T-helper 2 cell treated with Interferon-gamma antibody and Interleukin-4, amounts not matched to agents 100 ng/mL and 5 ng/mL, for 36 hours (primary cell): ENCODE results near the gene FGFR4. TPM values are rescaled to one million over a fixed set of nuclear protein-coding genes. Genes with fewer than 3 reads are reported as not detected.

ENCODE experiments used
- intact Hi-C: fragments of 100-400 bp; cut with micrococcal nuclease; formaldehyde crosslinking; loops from one replicate; pipeline ENCODE4 v1.15.1; 2023
- total RNA-seq: library from RNA; stranded (reverse); gene quantifications from 2 replicates; pipeline ENCODE4 v1.2.3, GENCODE V29; 2022

FGFR4 gene
- total RNA-seq, 1 donor from 2014 or later = 0.91 TPM

- intact Hi-C loops = loop anchor here (5.0 kb wide), 1 partner anchor 297 kb away; the partner anchor contains the start of gene GRK6
Observed at GRCh38 chr5:177130211-177131018, 43.7 kb downstream of the FGFR4 start.

DNA sequence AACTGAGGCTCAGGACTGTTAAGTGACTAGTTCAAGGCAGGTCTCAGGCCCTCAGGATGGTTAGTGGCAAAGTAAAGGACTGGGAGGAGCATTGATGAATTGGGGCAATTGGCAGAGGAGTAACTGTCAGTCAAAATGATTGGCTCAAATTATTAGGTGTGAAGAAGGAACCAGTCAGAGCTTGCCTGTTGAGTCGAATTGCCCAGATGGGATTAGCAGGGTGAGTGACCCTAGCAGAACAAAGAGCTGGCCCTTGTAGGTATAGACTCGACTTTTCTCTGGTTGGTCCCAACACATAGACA is 44.3 kb downstream of the FGFR4 start:
- intact Hi-C loops = loop anchor here (5.0 kb wide), 1 partner anchor 296 kb away; the partner anchor contains the start of gene GRK6

DNA sequence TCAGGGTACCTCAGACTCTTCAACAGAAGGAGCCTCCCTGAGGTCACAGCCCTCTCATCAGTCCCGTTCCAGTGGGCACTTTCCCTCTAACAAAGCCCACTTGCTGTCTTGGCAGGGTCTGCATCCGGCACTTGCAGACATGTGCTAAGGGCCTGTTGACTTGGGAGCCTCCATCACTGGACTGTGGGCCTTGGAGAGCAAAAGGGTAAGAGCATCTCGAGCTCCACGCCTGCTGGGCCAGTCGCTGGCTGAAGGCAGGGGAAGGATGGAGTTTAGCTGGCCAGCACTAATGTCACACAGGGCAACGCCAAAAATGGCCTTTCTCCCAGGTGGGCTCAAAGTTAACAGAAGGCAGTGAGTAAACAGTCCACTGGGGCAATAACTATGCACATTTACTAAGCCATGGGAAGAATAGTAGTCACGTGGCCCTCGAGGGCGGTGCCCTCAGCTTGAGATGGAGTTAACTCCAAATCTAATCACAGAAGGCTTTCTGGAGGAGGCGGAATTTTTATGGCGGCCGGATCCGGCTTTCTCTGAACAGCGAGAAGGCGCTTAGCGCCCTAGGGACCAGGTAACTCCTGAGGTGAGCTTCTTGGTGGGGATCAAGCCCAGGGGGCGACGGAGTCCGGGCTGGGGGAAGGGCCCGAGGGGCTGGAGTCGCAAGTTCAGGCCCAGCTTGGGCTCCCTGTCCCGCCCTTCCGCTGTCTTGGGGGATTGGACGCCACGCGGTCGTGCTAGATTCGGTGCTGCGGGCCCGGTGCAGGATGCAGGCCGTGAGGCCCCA is 44.8 kb downstream of the FGFR4 start:
- intact Hi-C loops = loop anchor here (2.0 to 5.0 kb wide), 2 partner anchors 15 to 296 kb away; partner anchors contain the start of gene GRK6

DNA sequence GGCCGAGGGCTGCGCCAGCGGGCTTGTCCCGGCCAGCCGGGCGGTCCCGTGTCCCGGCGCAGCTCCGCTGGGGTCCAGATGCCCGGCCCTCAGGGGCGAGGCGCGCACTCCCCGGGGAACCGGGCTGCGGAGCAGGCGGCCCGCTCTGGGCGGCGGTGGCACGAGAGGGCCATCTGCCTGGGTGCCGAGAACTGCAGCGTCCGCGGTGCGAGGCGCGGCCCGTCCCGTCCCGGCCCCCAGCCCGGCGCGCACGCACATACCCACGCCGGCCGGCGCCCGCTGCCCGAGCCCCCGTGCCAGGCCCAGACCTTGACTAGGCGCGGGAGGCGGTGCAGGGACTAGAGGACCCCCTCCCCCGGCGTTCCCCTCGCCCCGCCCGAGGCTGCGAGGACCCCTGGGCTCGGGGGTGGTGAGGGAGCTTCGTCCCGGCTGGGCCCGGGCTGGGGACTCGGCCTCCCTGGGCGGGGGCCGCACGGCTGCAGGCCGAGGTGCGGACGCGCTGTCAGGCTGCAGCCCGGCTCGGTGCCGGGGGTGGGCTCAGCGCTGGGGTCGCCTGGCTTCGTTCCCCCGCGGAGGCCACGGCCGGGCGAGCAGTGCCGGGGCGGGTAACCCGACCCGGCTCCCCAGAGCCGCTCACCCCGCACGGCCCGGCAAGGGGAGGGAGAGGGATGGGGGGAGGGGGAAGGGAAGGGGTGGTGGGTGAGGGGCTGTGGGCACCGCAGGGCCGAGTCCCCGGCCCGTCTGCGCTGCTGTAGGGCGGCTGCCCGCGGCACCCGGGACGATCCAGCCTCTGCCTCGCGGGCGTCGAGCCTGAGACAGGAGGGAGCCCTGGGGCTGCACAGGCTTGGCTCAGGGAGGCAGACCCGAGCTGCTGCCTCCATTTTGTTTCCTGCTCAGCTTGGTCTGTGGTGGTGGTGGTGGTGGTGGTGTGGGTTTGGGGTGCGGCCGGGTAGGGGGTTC is 45.7 kb downstream of the FGFR4 start:
- intact Hi-C loops = loop anchor here (1.0 to 5.0 kb wide), 3 partner anchors 16 to 295 kb away; partner anchors contain the start of genes GRK6, PRELID1 and RAB24

GRCh38 chr5:177133096-177133852 is 46.6 kb downstream of the FGFR4 start, which contains the start of gene NSD1:
Gene NSD1, plus strand, starts transcription at chr5:177133773. Its CDS starts 1,331 bp downstream, at chr5:177135104.
- intact Hi-C loops = loop anchor here (1.0 to 5.0 kb wide), 3 partner anchors 16 to 294 kb away; partner anchors contain the start of genes GRK6, PRELID1 and RAB24

- intact Hi-C loops = loop anchor here (1.0 to 5.0 kb wide), 3 partner anchors 17 to 293 kb away; partner anchors contain the start of genes GRK6, PRELID1 and RAB24
Observed at GRCh38 chr5:177133853-177134696, 47.4 kb downstream of the FGFR4 start.

DNA sequence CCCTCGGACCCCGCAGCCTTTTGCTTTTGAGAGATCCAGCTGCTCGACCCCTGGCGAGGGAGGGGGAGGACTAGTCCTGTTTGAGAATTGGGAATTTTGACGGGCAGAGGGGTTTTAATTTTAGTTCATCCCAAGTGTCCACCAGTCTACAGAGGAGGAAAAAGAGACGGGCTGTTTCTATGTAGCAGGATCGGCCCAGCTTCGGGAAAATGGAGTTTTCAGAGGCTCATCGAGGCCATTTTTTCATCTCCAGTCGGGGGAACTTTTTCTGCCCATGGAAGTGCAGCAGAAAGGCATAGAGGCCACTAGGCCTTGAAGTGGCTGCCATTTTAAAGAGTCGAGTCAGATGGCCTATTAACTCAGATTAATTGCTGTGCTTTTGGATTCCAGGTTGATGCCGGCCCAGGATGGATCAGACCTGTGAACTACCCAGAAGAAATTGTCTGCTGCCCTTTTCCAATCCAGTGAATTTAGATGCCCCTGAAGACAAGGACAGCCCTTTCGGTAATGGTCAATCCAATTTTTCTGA is 48.0 kb downstream of the FGFR4 start:
- intact Hi-C loops = loop anchor here (5.0 kb wide), 1 partner anchor 293 kb away; the partner anchor contains the start of gene GRK6

DNA sequence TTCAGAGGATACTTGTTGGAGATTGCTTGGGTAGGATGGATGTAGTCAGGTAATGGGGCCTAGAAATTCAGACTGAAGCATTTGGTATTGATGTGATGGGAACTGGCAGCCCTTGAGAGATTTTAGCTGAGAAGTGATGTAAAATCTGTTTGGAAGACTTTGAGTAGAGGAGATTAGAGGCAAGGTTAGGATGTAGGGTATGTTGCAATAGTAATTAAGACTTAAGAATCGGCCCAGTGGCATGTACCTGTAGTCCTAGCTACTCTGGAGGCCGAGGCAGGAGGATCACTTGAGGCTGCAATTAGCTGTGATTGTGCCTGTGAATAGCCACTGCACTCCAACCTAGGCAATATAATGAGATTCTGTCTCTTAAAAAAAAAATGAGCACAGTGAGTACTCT is 53.6 kb downstream of the FGFR4 start:
- intact Hi-C loops = no loop called here

GRCh38 chr5:177141496-177141895 is 54.8 kb downstream of the FGFR4 start:
- intact Hi-C loops = no loop called here

GRCh38 chr5:177142098-177142611 is 55.4 kb downstream of the FGFR4 start:
- intact Hi-C loops = no loop called here

DNA sequence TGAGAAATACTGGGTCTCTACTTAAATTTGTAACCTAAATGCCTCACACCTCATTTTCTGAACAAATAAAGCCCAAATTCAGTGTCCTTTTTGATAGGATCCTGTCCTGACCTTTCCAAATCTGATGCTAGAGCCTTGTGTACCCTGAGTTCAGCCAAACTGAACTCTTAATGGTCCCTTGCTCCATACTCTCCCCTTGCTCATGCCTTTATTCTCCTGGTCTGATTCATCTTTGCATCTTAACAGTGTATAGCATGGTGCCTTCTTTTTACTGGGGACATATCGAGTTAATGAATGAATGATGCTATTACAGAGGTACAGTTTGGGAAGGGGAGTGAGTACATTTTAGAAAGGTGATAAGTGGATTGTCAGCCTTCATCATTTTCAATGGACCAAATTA is 56.1 kb downstream of the FGFR4 start:
- intact Hi-C loops = no loop called here

DNA sequence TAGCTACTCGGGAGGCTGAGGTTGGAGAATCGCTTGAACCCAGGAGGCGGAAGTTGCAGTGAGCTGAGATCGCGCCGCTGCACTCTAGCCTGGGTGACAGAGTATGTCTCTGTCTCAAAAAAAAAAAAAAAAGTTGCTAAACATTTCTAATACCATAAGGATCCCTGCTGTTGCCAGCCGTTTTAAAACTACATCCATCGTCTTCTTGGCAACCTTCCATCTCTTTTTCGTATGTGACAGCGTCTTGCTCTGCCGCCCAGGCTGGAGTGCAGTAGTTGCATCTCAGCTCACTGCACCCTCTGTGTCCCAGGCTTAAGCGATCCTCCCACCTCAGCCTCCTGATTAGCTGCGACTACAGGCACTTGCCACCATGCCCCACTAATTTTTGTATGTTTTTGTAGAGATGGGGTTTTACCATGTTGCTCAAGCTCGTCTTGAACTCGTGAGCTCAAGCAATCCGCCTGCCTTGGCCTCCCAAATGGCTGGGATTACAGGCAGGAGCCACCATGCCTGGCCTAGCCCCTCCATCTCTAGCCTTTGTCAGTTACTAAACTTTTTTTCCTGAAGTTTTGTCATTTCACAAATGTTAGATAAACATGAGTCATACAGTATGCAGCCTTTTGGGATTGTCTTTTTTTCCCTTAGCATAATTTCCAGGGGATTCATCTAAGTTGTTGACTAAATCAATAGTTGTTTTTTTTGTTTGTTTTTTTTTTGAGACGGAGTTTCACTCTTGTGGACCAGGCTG is 60.4 kb downstream of the FGFR4 start:
- intact Hi-C loops = no loop called here

Other genes starting within 250 kb of the FGFR4 start
- 0.20 and 0.39 TPM in 2 replicates for gene HK3, start 187.6 kb upstream of the FGFR4 start, total RNA-seq
- gene UIMC1, start 80.1 kb upstream of the FGFR4 start, total RNA-seq = 45.4 and 49.7 TPM in 2 replicates
- gene ZNF346, start 64.2 kb upstream of the FGFR4 start, total RNA-seq = 30.0 and 32.7 TPM in 2 replicates
- 99.7 and 103 TPM in 2 replicates for gene NSD1, start 46.9 kb downstream of the FGFR4 start, total RNA-seq
- 38.6 and 42.3 TPM in 2 replicates for gene RAB24, start 216.8 kb downstream of the FGFR4 start, total RNA-seq
- 189 TPM in 2 replicates for gene PRELID1, start 216.9 kb downstream of the FGFR4 start, total RNA-seq
- 49.7 and 52.2 TPM in 2 replicates for gene MXD3, start 225.0 kb downstream of the FGFR4 start, total RNA-seq